Epithelial cell of esophagus (primary cell): Measurements from ENCODE around the gene TRIP10.

ENCODE experiments used
- DNase-seq: peaks from one replicate; pipeline ENCODE4 v3.0.0; 2010; ENCODE audit warnings: low read depth
- H3K4me3 ChIP-seq: 2 replicates; pipeline ENCODE4 v1.5.1; 2011; ENCODE audit warnings: mild to moderate bottlenecking, low read length, control low read depth
- TF ChIP-seq, protein P1 (sequence below): IDR thresholded peaks from 2 replicates; pipeline ENCODE4 v1.5.1; 2011; ENCODE audit warnings: low read depth, mild to moderate bottlenecking, low read length, control low read depth, inconsistent platforms; ENCODE audit not compliant: insufficient read depth; ENCODE audit errors: missing control alignments

TRIP10 gene

DNA sequence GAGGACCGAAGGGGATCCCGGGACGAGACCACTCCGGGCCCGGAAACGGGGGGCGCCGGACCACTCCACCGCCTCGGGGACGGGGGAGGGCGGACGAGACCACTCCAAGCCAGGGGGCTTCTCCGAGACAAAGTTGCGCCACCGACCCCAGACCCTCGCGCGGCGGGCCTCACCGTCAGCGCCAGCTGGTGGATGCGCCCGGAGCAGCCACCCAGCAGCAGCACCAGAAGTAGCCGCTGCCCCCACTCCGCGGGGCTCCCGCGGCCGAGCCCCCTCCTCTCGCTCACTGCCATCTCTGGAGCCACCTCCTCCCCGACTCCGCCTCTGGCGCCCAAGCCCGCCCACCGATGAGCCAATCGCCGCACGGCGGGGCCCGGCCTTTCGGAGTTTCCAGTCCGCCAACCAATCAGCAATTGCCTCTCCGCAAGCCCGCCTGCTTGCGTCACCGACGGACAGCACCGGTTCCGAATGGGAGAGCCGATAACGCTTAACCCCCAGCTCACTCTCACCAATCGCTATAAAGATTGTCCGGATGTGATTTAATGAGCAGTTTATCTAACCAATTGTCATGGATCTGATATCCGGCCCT, 2.1 kb upstream of the TRIP10 start, which contains the start of gene GPR108:
Gene GPR108, minus strand, starts transcription at position 297 of the 589 bp plus-strand sequence. Its CDS starts 4 bp downstream, at position 293.
- DNase-seq = peak; percentile 100
- TF ChIP-seq, protein P1, sequence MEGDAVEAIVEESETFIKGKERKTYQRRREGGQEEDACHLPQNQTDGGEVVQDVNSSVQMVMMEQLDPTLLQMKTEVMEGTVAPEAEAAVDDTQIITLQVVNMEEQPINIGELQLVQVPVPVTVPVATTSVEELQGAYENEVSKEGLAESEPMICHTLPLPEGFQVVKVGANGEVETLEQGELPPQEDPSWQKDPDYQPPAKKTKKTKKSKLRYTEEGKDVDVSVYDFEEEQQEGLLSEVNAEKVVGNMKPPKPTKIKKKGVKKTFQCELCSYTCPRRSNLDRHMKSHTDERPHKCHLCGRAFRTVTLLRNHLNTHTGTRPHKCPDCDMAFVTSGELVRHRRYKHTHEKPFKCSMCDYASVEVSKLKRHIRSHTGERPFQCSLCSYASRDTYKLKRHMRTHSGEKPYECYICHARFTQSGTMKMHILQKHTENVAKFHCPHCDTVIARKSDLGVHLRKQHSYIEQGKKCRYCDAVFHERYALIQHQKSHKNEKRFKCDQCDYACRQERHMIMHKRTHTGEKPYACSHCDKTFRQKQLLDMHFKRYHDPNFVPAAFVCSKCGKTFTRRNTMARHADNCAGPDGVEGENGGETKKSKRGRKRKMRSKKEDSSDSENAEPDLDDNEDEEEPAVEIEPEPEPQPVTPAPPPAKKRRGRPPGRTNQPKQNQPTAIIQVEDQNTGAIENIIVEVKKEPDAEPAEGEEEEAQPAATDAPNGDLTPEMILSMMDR = no peak
- peak within 1 kb of the TSS; percentile 82 for H3K4me3 ChIP-seq

DNA sequence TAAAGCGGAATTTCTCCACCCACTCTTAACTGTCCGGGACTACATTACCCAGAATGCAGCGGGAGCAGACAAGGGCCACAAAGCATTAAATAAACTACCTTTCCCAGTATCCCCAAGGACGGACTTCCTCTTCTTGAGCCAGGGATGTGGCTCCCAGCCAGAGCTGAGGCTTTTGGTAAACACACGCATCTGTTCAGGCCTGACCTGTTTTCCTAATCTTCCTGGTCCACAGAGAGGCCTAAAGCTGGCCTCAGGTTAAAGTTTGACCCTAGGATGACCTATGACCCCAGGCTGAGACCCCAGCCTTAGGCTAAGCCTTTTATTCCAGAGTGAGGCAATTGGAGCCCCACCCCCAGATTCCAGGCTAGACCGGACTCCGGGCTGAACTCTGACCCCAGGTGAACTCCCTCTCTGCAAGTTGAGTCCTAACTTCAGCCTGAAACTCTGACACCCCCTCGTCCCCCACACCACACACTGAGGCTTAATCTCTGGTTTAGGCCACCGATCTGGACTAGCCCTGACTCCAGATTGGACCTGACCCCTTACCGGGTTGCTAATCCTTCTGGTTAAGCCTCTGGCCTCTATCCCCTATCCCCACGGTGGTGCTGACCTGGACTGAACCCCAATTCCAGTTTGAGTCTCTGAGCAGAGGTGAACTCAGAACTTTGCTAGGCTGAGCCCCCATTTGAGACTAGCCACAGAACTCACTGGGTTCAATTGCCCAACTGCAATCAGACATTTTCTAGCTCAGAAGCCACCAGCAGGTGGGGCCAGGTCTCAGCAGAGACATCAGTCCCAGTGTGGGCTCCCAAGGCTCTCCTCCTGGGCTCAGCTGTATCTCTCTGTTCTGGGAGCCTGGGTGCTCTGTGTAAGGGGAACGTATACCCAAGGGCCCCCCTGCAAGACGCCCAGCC, 1.4 kb upstream of the TRIP10 start:
- TF ChIP-seq, protein P1 = peak; percentile 87
- DNase-seq = peak; percentile 90
- no peak overlapping the region for H3K4me3 ChIP-seq

DNA sequence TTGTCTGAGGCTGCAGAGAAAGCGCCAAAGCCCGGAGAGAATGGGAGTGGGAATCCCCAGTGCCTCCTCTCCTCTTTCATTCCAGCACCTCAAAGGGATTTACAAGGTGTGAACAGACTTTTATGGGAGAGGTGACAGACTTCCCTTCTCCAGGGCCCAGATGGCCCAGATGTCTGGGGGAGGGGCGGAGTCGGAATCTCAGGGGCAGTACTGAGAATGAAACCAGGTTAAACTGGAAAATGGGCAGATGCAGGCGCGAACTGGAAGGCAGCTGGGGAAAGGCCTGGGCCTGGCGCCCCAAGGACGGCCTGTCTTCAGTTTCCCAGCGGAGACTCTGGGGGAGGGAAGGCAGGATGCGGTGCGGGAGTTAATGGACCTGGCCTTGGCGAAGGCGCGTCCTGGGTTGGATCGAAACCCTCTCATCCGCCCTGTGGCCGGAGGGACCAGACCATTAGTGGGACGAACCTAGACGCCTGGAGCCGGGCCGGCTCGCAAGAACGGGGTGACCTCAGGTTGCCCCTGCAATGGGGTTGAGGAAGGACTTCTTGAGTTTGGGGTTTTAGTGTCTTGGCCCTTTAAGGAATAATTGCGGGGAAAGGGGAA, 592 bp upstream of the TRIP10 start:
- H3K4me3 ChIP-seq = peak overlapping the region; percentile 44

DNA sequence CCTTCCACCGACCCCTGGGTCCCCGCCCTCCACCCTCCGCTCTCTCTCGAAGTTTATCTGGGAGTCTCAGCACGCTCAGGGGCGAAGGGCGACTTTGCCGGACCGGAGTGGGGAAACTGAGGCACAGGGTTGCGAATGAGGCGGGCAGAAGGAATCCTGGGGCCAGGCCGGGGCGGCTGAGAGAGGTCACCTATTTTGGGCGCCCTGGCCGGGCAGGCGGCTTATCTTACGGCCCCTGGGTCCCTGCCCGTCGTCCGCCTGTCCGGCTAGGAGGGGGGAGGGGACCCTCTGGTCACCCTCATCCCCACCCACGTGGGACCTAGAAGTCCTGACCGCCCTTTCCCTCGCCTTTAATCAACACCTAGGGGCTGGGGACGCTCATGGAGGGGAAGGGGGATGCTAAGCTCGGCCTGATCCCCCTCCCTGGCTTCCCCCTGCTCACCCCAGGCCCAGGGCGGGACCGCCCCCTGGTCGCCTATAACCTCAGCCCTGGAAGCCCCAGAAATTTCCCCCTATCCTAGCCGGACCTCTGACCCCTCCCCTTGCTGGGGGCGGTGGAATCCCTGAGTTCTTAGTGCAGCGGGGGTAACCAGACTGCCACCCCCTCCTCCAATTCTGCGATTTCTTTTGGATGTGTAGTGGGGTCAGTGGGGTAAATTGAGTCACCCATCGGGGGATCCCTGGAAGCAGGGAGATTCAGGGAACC, 556 bp downstream of the TRIP10 start:
- TF ChIP-seq, protein P1 = no peak
- no peak for DNase-seq
- H3K4me3 ChIP-seq = peak overlapping the region; percentile 81

More for the DNA sequence above, 592 bp upstream of the TRIP10 start:
- peak; percentile 34 for DNase-seq
- TF ChIP-seq, protein P1 = no peak

DNA sequence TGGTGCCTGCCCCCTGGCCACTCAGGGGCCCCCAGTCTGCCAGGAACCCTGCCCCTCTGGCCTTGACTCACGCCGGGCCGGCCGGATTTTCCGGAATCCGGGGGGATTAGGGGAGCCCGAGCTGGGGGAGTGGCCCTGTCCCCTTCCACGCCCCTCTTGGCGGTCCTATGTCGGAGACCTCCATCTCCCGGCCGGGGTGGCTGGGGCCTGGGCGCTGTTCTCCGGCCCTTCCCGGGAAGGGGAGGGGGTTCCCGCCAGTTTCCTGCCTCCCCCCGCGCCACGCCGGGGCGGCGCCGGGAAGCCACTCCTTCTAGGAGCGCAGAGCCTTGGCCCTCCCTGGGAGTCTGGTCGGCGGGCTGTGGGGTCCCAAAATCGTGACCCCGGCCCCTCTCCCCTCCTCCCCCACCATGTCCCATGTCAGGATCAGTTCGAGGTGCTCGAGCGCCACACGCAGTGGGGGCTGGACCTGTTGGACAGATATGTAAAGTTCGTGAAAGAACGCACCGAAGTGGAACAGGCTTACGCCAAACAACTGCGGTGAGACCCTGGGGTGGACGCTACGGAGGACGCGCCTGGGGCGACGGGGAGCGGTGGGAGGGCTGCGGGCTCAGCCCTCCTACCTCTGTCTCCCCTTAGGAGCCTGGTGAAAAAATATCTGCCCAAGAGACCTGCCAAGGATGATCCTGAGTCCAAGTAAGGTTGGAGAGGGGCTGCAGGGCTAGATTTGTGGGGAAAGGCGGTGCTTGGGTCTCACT, 1.3 kb downstream of the TRIP10 start:
- TF ChIP-seq, protein P1 = no peak
- DNase-seq = peak; percentile 54
- peak overlapping the region; percentile 81 for H3K4me3 ChIP-seq

DNA sequence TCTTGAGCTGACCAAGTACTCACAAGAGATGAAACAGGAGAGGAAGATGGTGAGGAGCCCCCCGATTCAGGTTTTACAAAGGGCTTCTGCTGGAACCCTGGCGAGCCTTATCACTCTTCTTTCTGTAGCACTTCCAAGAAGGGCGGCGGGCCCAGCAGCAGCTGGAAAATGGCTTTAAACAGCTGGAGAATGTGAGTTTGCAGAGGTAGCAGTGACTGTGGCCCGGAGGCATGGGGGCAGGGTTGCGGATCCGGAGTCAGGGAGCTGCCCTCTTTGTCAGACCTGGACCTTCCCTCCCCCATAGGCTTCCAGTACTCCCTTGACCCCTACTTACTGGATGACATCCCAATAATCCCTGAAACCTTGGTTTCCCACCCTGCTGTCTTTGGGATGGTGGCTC, 3.6 kb downstream of the TRIP10 start:
- no peak for DNase-seq

More for the DNA sequence above, 3.6 kb downstream of the TRIP10 start:
- TF ChIP-seq, protein P1 = no peak
- no peak overlapping the region for H3K4me3 ChIP-seq
